Smooth muscle cell (in vitro differentiated cells): ENCODE results near the gene REG4. TPM values are rescaled to one million over a fixed set of nuclear protein-coding genes. Genes with fewer than 3 reads are reported as not detected.

Experiments used
- DNase-seq: peaks from one replicate; lab custom pipeline; 2025; ENCODE audit not compliant: unreplicated experiment; lab: John Stamatoyannopoulos, UW
- H2AFZ ChIP-seq: fragments of 200-600 bp; sonication (generic); 2 replicates; pipeline ENCODE4 v1.6.0; 2016; ENCODE audit warnings: antibody characterized with exemption, low read depth, mild to moderate bottlenecking
- H3F3A ChIP-seq: fragments of 200-600 bp; sonication (generic); 2 replicates; pipeline ENCODE4 v1.6.0; 2017; ENCODE audit warnings: antibody characterized with exemption, low read depth
- H3K27ac ChIP-seq: fragments of 200-600 bp; sonication (generic); 2 replicates; pipeline ENCODE4 v1.5.1; 2016; ENCODE audit warnings: low read depth, mild to moderate bottlenecking
- H3K27me3 ChIP-seq: fragments of 200-600 bp; sonication (generic); 2 replicates; pipeline ENCODE4 v1.6.1; 2016; ENCODE audit warnings: low read depth, mild to moderate bottlenecking
- H3K36me3 ChIP-seq: fragments of 200-600 bp; sonication (generic); 2 replicates; pipeline ENCODE4 v1.5.1; 2016; ENCODE audit warnings: low read depth
- H3K4me1 ChIP-seq: fragments of 200-600 bp; sonication (generic); 2 replicates; pipeline ENCODE4 v1.5.1; 2016; ENCODE audit warnings: low read depth
- H3K4me2 ChIP-seq: fragments of 200-600 bp; sonication (generic); 2 replicates; pipeline ENCODE4 v1.6.0; 2016; ENCODE audit warnings: mild to moderate bottlenecking
- H3K4me3 ChIP-seq: fragments of 200-600 bp; sonication (generic); 2 replicates; pipeline ENCODE4 v1.5.1; 2016; ENCODE audit warnings: mild to moderate bottlenecking
- H3K79me2 ChIP-seq: fragments of 200-600 bp; sonication (generic); 2 replicates; pipeline ENCODE4 v1.6.0; 2016; ENCODE audit warnings: low read depth, mild to moderate bottlenecking
- H3K9ac ChIP-seq: fragments of 200-600 bp; sonication (generic); 2 replicates; pipeline ENCODE4 v1.6.0; 2016; ENCODE audit warnings: low read depth
- H3K9me3 ChIP-seq: fragments of 200-600 bp; sonication (generic); replicated peaks from 2 replicates; pipeline ENCODE4 v1.5.1; 2016; ENCODE audit warnings: low read depth
- H4K20me1 ChIP-seq: fragments of 200-600 bp; sonication (generic); 2 replicates; pipeline ENCODE4 v1.6.0; 2016; ENCODE audit warnings: low read depth
- CTCF ChIP-seq: fragments of 200-600 bp; sonication (generic); IDR thresholded peaks from 2 replicates; pipeline ENCODE4 v1.5.1; 2017; ENCODE audit warnings: borderline replicate concordance, mild to moderate bottlenecking, antibody characterized with exemption; ENCODE audit not compliant: insufficient read depth, poor library complexity, severe bottlenecking
- WGBS: methylation state at CpG from one replicate; pipeline ENCODE4 v1.1.7; 2016; ENCODE audit warnings: low lambda C conversion rate; 5-methylcytosine and 5-hydroxymethylcytosine counted together
- polyA plus RNA-seq: library from polyadenylated mRNA; unstranded; fragments of >200 nt; fragmentation: Nextera tagmentation; extraction: Ambion mirVana; gene quantifications from 2 replicates; pipeline ENCODE4 v1.2.1, GENCODE V29; 2016
- total RNA-seq: library from RNA; depleted of rRNA; stranded (reverse); fragments of >200 nt; gene quantifications from 2 replicates; pipeline ENCODE4 v1.2.3, GENCODE V29; 2014

REG4 gene
- total and polyA plus RNA-seq, 2 experiments from 2014 or later: not detected

GRCh38 chr1:119778359-119778758 lies 32.9 kb downstream of the REG4 start:
- no peaks in the 10 kb centered on the region for H3K36me3 ChIP-seq
- no peak overlapping the region for H3K4me3 ChIP-seq
- no peak for DNase-seq

GRCh38 chr1:119774746-119775490 lies 36.3 kb downstream of the REG4 start:
- Histone ChIP-seq H3K9ac (no peak overlapping the region), H4K20me1 (no peaks in the 10 kb centered on the region), H3K27me3 (no peaks in the 10 kb centered on the region), H2AFZ (no peak overlapping the region), H3K36me3 (no peaks in the 10 kb centered on the region), H3F3A (no peaks in the 10 kb centered on the region), H3K9me3 (no peaks in the 10 kb centered on the region), H3K4me3 (no peak overlapping the region), H3K79me2 (no peaks in the 10 kb centered on the region), H3K4me2 (no peak overlapping the region), H3K4me1 (peaks cover 24% of the 10 kb centered on the region), H3K27ac (no peak overlapping the region)
- DNase-seq: no peak
- TF ChIP-seq CTCF: no peak
- 62% methylated on average over 7 of the region's 7 CpGs for WGBS

More at GRCh38 chr1:119778359-119778758, 32.9 kb downstream of the REG4 start:
- Histone ChIP-seq H3K9me3 (no peaks in the 10 kb centered on the region), H3K4me2 (no peak overlapping the region), H3F3A (no peaks in the 10 kb centered on the region), H3K9ac (no peak overlapping the region), H3K79me2 (no peaks in the 10 kb centered on the region), H3K4me1 (peaks cover 22% of the 10 kb centered on the region), H3K27ac (no peak overlapping the region), H3K27me3 (no peaks in the 10 kb centered on the region), H2AFZ (no peak overlapping the region), H4K20me1 (no peaks in the 10 kb centered on the region)
- 94% methylated on average over 6 of the region's 6 CpGs for WGBS
- TF ChIP-seq CTCF: no peak

GRCh38 chr1:119773711-119774241 lies 37.5 kb downstream of the REG4 start:
- WGBS: 52% methylated on average over 3 of the region's 3 CpGs
- Histone ChIP-seq H3K4me3 (no peak overlapping the region), H3K27ac (no peak overlapping the region), H3K4me1 (peaks cover 24% of the 10 kb centered on the region), H3K27me3 (no peaks in the 10 kb centered on the region), H3K9me3 (no peaks in the 10 kb centered on the region), H4K20me1 (no peaks in the 10 kb centered on the region), H3F3A (no peaks in the 10 kb centered on the region), H3K36me3 (no peaks in the 10 kb centered on the region), H2AFZ (no peak overlapping the region), H3K79me2 (no peaks in the 10 kb centered on the region), H3K9ac (no peak overlapping the region), H3K4me2 (no peak overlapping the region)
- DNase-seq: no peak
- no peak for TF ChIP-seq CTCF
